BLaER1 treated with 17β-estradiol and CSF1 and Interleukin-3, amounts not matched to agents 10 nM and 100 nM (cell line): ENCODE results near the gene CCDC142.
A peak's percentile ranks its signal among the peaks of the same experiment; 100 is the strongest.
"Not testable (repeated sequence)": the region's sequence is repeated elsewhere in the genome, so short reads cannot be mapped to it uniquely, and the experiment has no call there.

Experiments
- H3K27ac ChIP-seq, 11 experiments: shearing (Covaris generic); formaldehyde crosslinking; 2 replicates each; pipeline ENCODE4 v1.8.1; 2022
- H3K27me3 ChIP-seq, 11 experiments: shearing (Covaris generic); formaldehyde crosslinking; 2 replicates each; pipeline ENCODE4 v1.8.1; 2022
- H3K36me3 ChIP-seq, 11 experiments: shearing (Covaris generic); formaldehyde crosslinking; 2 replicates each; pipeline ENCODE4 v1.8.1; 2022
- H3K4me1 ChIP-seq, 10 experiments: shearing (Covaris generic); formaldehyde crosslinking; 2 replicates each; pipeline ENCODE4 v1.8.1; 2022
- H3K4me2 ChIP-seq, 11 experiments: shearing (Covaris generic); formaldehyde crosslinking; 2 replicates each; pipeline ENCODE4 v1.8.1; 2022
- H3K4me3 ChIP-seq, 10 experiments: shearing (Covaris generic); formaldehyde crosslinking; 2 replicates each; pipeline ENCODE4 v1.8.1; 2022
- H3K9ac ChIP-seq, 11 experiments: shearing (Covaris generic); formaldehyde crosslinking; 2 replicates each; pipeline ENCODE4 v1.8.1; 2022
- H3K9me3 ChIP-seq, 11 experiments: shearing (Covaris generic); formaldehyde crosslinking; replicated peaks in 1 of 11; 2 replicates each; pipeline ENCODE4 v1.8.1; 2022
- H4K20me1 ChIP-seq, 11 experiments: shearing (Covaris generic); formaldehyde crosslinking; 2 replicates each; pipeline ENCODE4 v1.8.1; 2022
- Cebpa-rat ChIP-seq, 11 experiments: shearing (Covaris generic); IDR thresholded peaks; 2 replicates each; pipeline ENCODE4 v1.8.1; 2022

Gene CCDC142

DNA sequence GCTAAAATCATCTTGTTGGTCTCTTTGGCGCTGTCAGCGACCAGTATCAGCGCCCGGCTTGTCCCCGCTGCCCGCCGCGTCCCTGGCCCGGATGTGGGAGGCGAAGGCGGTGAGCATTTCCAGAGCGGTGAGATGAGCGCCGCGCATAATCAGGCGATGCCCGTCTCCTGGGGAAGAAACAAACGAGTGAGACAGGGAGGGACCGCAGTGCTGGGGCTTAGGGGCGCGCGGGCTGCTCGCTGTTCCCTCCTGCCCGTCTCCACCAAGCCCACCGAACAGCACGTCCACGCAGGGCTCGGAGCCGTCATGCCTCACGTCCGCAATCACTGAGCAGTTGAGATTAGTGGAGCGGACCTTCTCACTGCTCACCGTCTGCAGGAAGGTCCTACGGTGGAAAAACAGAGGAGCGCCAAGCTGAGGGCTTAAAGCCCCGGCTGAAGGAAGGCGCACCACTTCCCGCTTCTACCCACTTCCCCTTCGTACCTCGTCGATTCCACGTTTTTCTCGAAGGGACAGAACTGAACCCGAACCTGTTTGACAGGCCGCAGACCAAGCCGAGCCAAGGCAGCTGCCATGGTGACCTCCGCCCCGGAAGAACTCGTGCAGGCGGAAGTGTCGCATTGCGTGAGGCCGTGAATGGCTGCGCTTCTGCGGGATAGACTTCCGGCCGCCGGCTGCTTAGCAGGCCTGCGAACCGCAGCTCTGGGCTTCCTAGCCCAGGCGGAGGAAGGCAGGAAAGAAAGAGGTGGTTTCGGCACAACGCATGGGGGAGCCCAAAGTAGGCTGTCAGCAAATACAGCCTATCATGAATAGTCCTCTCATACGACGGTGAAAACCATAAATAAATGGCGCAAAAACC is 10.5 kb downstream of the CCDC142 start, which contains the start of gene MRPL53:
Gene MRPL53 (minus strand): TSS at position 595 of the 859 bp plus-strand sequence. CDS start 20 bp downstream, at position 575.
- H3K36me3 ChIP-seq, result peaks cover 26 to 42% (median 33%) of the 10 kb centered on the region in 11 experiments
- peak within 1 kb of the TSS; percentile 83 to 98 (median 95) for H3K4me2 ChIP-seq
- H3K27me3 ChIP-seq, result no peaks in the 10 kb centered on the region
- no peaks in the 10 kb centered on the region for H4K20me1 ChIP-seq
- peak within 1 kb of the TSS; percentile 62 to 90 (median 86) for H3K27ac ChIP-seq
- H3K9me3 ChIP-seq, result no peaks in the 10 kb centered on the region
- peak within 1 kb of the TSS; percentile 65 to 84 (median 74) for H3K4me3 ChIP-seq
- H3K9ac ChIP-seq, result peak within 1 kb of the TSS; percentile 82 to 89 (median 86)
- TF ChIP-seq Cebpa-rat (IDR thresholded peaks at IDR 0.05), result no peak
- H3K4me1 ChIP-seq, result peaks cover 29 to 52% (median 40%) of the 10 kb centered on the region in 10 experiments

DNA sequence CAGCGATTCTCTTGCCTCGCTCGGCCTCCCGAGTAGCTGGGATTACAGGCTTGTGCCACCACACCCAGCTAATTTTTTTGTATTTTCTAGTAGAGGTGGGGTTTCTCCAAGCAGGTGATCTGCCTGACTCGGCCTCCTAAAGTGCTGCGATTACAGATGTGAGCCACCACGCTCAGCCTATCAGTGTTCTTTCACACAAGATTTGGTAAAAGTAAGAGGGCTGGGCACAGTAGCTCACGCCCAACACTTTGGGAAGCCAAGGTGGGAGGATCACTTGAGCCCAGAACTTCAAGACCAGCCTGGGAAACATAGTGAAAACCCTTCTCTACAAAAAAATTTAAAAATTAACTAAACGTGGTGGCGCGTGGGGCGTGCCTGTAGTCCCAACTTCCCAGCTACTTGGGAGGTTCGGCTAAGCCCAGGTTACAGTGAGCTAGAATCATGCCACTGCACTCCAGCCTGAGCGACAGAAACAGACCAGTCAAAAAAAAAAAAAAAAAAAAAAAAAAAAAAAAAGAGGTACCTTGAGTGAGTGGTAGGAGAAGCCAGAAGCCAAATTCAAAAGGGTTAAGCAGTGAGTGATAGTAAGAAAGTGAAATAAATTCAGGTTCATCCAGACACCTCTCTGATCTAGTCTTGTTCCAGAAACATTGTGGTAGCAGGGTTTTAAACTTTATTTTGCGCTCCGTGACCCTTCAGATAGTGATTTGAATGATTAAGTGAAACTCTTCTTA is 11.3 kb downstream of the CCDC142 start:
- H3K36me3 ChIP-seq, result peaks cover 23 to 34% (median 26%) of the 10 kb centered on the region in 11 experiments
- TF ChIP-seq Cebpa-rat (IDR thresholded peaks at IDR 0.05), result no peak
- H3K4me2 ChIP-seq, result peak overlapping the region; percentile 83 to 98 (median 95)
- no peaks in the 10 kb centered on the region for H3K27me3 ChIP-seq
- no peaks in the 10 kb centered on the region for H4K20me1 ChIP-seq
- peak overlapping the region; percentile 65 to 84 (median 74) for H3K4me3 ChIP-seq
- H3K9ac ChIP-seq, result peak overlapping the region; percentile 82 to 89 (median 86)
- no peaks in the 10 kb centered on the region for H3K9me3 ChIP-seq
- peak overlapping the region; percentile 62 to 90 (median 86) for H3K27ac ChIP-seq
- peaks cover 24 to 44% (median 32%) of the 10 kb centered on the region in 10 experiments for H3K4me1 ChIP-seq

DNA sequence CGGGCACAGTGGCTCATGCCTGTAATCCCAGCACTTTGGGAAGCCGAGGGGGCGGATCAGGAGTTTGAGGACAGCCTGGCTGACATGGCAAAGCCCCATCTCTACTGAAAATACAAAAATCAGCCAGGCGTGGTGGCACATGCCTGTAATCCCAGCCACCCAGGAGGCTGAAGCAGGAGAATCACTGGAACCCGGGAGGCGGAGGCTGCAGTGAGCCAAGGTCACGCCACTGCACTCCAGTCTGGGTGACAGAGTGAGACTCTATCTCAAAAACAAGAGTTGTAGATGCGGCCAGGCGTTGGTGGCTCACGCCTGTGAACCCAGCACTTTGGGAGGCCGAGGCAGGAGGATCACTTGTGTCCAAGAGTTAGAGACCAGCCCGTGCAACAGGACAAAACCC is 12.1 kb downstream of the CCDC142 start:
- Histone ChIP-seq H3K27ac (peak overlapping the region in 4 of 11 experiments; percentile 79 to 89 (median 86); a peak in 3 of 22 replicates), H3K4me2 (peak overlapping the region; percentile 83 to 98 (median 95)), H3K4me3 (peak overlapping the region in 5 of 10 experiments; percentile 68 to 84 (median 76); a peak in 3 of 20 replicates), H3K36me3 (peaks cover 17 to 27% (median 19%) of the 10 kb centered on the region in 11 experiments), H3K9ac (peak overlapping the region in 9 of 11 experiments; percentile 82 to 89 (median 86); a peak in 13 of 22 replicates), H3K4me1 (peaks cover 29 to 47% (median 36%) of the 10 kb centered on the region in 10 experiments)
- H3K27me3 ChIP-seq, H4K20me1 ChIP-seq, H3K9me3 ChIP-seq: not testable (repeated sequence)

DNA sequence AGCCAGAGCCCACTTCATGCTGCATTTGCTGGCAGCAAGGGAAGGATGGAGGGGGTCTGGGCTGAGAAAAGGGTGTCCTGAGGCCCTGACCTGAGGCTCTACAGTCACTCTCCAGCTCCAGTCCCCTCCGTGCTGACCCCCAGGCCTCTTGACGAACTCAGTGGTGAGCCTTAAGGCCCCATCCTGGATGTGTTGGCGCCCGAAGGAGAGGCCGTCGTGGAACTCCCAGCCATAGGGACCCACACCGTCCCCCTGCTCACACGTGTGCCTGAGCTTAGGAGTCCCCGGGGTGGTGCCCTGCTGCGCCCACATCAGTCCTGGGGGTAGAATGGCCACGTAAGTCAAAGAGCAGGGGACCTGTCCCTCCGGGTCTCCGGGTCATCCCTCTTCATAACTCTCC is 18.4 kb downstream of the CCDC142 start:
- H3K27me3 ChIP-seq, result no peaks in the 10 kb centered on the region
- no peaks in the 10 kb centered on the region for H3K9me3 ChIP-seq
- peak overlapping the region; percentile 72 to 88 (median 83) for H3K27ac ChIP-seq
- H4K20me1 ChIP-seq, result peaks cover 0 to 20% (median 4%) of the 10 kb centered on the region in 11 experiments; a peak in 10 of 22 replicates
- no peak for TF ChIP-seq Cebpa-rat (IDR thresholded peaks at IDR 0.05)
- peak overlapping the region; percentile 85 to 96 (median 89) for H3K9ac ChIP-seq
- peaks cover 25 to 34% (median 28%) of the 10 kb centered on the region in 11 experiments for H3K36me3 ChIP-seq
- H3K4me1 ChIP-seq, result peaks cover 21 to 33% (median 29%) of the 10 kb centered on the region in 10 experiments
- peak overlapping the region; percentile 82 to 100 (median 99) for H3K4me2 ChIP-seq
- H3K4me3 ChIP-seq, result peak overlapping the region; percentile 81 to 96 (median 90)

DNA sequence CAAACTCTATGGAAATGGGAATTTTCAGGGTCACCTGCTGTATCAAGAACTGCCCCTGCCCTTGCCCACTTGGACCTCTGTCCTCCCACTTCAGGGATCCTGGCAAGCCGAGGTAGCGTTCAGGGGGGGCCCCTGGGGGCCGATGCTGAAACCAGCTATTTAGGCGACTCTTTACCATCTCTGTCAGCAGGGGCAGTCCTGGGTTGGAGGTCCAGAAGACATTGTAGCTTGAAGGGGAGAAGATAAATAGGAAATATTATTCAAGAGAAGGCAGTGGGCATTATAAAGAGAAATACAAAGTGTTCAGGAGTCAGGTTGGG is 20.1 kb downstream of the CCDC142 start:
- H3K27me3 ChIP-seq, result no peaks in the 10 kb centered on the region
- TF ChIP-seq Cebpa-rat (IDR thresholded peaks at IDR 0.05), result no peak
- H3K4me2 ChIP-seq, result peak overlapping the region in 4 of 11 experiments; percentile 45 to 99 (median 99); a peak in 5 of 22 replicates
- H4K20me1 ChIP-seq, result peaks cover 0 to 20% (median 4%) of the 10 kb centered on the region in 11 experiments; a peak in 10 of 22 replicates
- H3K9me3 ChIP-seq, result no peaks in the 10 kb centered on the region
- no peak overlapping the region for H3K27ac ChIP-seq
- H3K4me3 ChIP-seq, result no peak overlapping the region
- no peak overlapping the region for H3K9ac ChIP-seq
- H3K4me1 ChIP-seq, result peaks cover 23 to 38% (median 35%) of the 10 kb centered on the region in 10 experiments
- H3K36me3 ChIP-seq, result peaks cover 25 to 34% (median 28%) of the 10 kb centered on the region in 11 experiments

DNA sequence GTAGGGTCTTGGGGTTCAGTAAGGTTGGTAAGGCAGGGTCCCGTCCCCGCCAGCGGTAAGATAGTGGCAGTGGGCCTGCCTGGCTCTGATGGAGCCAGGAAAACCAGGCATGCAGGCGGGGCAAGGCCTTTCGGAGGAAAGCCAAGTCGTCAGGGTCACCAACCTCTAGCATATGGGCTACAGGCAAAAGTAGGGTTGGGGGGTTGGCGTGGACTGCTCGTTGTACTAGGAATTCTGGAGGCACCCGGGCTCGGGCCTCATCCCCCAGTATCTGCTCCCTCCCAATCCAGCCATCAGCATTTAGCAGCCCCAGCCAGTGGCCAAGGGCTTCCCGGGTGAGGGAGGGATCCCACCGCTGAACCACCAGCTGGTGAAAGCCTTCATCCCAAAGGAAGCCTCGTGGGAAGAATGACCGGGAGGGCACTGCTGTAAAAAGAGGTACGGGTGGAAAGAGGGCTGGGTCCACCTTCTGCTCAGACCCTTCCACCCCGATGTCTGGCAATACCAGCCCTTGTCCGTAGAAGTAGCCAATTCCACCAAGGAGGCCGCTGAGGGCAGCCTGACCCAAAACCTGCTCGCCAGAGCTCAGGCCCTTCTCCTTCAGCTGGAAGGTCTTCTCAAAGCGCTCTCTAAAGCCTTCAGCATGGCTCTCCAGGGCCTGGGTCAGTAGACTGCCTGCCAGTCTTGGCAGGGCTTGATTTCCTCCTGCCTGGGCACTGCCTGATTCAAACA is 20.6 kb downstream of the CCDC142 start:
- H3K36me3 ChIP-seq, result peaks cover 25 to 34% (median 28%) of the 10 kb centered on the region in 11 experiments
- peaks cover 0 to 20% (median 4%) of the 10 kb centered on the region in 11 experiments; a peak in 10 of 22 replicates for H4K20me1 ChIP-seq
- no peak overlapping the region for H3K27ac ChIP-seq
- H3K27me3 ChIP-seq, result no peaks in the 10 kb centered on the region
- no peaks in the 10 kb centered on the region for H3K9me3 ChIP-seq
- H3K4me1 ChIP-seq, result peaks cover 23 to 38% (median 35%) of the 10 kb centered on the region in 10 experiments
- no peak overlapping the region for H3K9ac ChIP-seq
- no peak for TF ChIP-seq Cebpa-rat (IDR thresholded peaks at IDR 0.05)
- H3K4me3 ChIP-seq, result no peak overlapping the region
- no peak overlapping the region for H3K4me2 ChIP-seq

DNA sequence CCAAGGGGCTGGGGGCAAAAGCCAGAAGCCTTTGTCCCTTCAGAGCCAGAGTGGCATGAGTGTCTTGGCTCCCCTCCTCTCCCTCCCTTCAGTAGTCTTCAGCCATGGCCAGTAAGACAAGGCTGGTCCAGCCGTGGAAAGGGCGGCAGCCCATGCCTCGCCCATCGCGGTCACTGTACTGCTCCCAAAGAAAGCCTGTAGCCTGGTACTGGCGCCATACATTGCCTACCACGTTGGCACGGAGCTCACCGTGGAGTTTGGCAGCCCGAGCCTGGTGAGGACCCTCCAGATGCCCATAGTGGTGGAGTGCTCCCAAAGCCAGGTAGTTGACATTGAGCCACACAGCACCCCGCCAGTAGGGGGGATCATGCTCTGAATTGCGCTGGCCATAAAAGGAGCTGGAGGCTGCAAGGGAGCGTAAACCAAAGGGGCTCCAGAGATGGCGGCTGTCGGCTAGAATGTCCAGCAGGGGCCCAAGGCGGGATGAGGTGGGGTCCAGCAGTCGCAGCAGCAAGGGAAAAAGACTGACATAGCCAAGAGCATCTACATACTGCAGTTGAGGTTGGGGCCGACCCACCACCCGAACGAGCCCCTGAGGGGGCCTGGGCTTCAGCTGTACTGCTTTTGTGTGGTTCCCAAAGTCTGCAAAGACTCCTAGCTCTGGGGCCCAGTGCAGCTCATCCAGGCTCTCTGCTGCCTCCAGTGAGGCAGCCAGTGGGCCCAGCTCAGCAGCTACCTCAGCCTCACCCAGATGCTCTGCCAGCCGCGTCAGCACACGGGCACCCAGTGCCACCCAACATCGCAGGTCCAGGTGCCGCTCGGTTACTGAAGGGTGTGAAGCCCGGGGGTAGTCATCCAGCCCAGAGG is 21.4 kb downstream of the CCDC142 start:
- no peak for TF ChIP-seq Cebpa-rat (IDR thresholded peaks at IDR 0.05)
- H3K4me2 ChIP-seq, result no peak overlapping the region

DNA sequence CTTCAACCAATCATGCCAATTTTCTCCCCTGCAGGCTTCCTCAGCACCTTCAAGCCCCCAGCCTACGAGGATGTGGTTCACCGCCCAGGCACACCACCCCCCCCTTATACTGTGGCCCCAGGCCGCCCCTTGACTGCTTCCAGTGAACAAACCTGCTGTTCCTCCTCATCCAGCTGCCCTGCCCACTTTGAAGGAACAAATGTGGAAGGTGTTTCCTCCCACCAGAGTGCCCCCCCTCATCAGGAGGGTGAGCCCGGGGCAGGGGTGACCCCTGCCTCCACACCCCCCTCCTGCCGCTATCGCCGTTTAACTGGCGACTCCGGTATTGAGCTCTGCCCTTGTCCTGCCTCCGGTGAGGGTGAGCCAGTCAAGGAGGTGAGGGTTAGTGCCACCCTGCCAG is 22.6 kb downstream of the CCDC142 start:
- Histone ChIP-seq H3K4me2 (peak overlapping the region in 5 of 11 experiments; percentile 94 to 99 (median 96); a peak in 5 of 22 replicates), H3K4me1 (peaks cover 38 to 52% (median 49%) of the 10 kb centered on the region in 10 experiments), H4K20me1 (peaks cover 0 to 20% (median 4%) of the 10 kb centered on the region in 11 experiments; a peak in 10 of 22 replicates), H3K9ac (peak overlapping the region in 1 of 11 experiments; percentile 87; a peak in 1 of 22 replicates), H3K36me3 (peaks cover 25 to 34% (median 28%) of the 10 kb centered on the region in 11 experiments)
- H3K9me3 ChIP-seq, H3K27me3 ChIP-seq, H3K27ac ChIP-seq, H3K4me3 ChIP-seq: not testable (repeated sequence)

More for the DNA sequence above, 21.4 kb downstream of the CCDC142 start:
- Histone ChIP-seq H3K36me3 (peaks cover 25 to 34% (median 28%) of the 10 kb centered on the region in 11 experiments), H4K20me1 (peaks cover 0 to 20% (median 4%) of the 10 kb centered on the region in 11 experiments; a peak in 10 of 22 replicates), H3K27ac (no peak overlapping the region), H3K9ac (no peak overlapping the region), H3K4me3 (no peak overlapping the region), H3K27me3 (no peaks in the 10 kb centered on the region), H3K4me1 (peaks cover 31 to 46% (median 43%) of the 10 kb centered on the region in 10 experiments), H3K9me3 (no peaks in the 10 kb centered on the region)

DNA sequence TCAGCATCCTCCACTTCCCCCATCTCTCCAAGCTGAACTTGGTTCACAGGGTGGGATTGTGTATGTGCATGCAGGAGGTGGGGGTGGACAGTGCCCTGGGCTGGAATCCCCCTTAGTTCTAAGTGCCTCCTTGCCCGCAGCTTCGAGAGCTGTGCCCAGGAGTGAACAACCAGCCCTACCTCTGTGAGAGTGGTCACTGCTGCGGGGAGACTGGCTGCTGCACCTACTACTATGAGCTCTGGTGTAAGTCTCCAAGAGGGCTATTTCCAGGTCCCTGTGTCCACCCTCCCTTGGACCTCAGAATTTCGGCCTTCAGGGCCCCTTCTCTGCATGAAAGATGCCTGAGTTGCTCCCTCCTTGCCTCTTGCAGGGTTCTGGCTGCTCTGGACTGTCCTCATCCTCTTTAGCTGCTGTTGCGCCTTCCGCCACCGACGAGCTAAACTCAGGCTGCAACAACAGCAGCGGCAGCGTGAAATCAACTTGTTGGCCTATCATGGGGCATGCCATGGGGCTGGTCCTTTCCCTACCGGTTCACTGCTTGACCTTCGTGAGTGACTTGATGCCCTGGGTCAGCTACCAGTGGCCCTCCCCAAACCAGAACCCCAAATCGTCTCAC is 23.2 kb downstream of the CCDC142 start:
- peaks cover 25 to 34% (median 28%) of the 10 kb centered on the region in 11 experiments for H3K36me3 ChIP-seq
- peaks cover 0 to 20% (median 4%) of the 10 kb centered on the region in 11 experiments; a peak in 10 of 22 replicates for H4K20me1 ChIP-seq
- H3K4me3 ChIP-seq, result peak overlapping the region in 8 of 10 experiments; percentile 72 to 91 (median 80); a peak in 16 of 20 replicates
- H3K27me3 ChIP-seq, H3K9me3 ChIP-seq: not testable (repeated sequence)
- peak overlapping the region in 8 of 11 experiments; percentile 79 to 91 (median 85); a peak in 16 of 22 replicates for H3K9ac ChIP-seq
- peaks cover 38 to 52% (median 49%) of the 10 kb centered on the region in 10 experiments for H3K4me1 ChIP-seq
- H3K27ac ChIP-seq, result peak overlapping the region in 1 of 11 experiments; percentile 16; a peak in 1 of 22 replicates
- H3K4me2 ChIP-seq, result peak overlapping the region; percentile 82 to 99 (median 95)
